HG03378 (cell line): Measurements from ENCODE around the gene PSMA7.

Experiments
- ATAC-seq: cut with Tn5 transposase; IDR thresholded peaks from one replicate; pipeline ENCODE4 v1.9.1; 2021; ENCODE audit warnings: mild to moderate bottlenecking, moderate library complexity; ENCODE audit not compliant: unreplicated experiment

Gene PSMA7

GRCh38 chr20:62138912-62139311, 4.3 kb downstream of the PSMA7 start:
- ATAC-seq = no peak

GRCh38 chr20:62138204-62138543, 5.0 kb downstream of the PSMA7 start:
- ATAC-seq = no peak

GRCh38 chr20:62137478-62138203, 5.6 kb downstream of the PSMA7 start:
- no peak for ATAC-seq

- no peak for ATAC-seq
Observed at GRCh38 chr20:62137092-62137384, 6.2 kb downstream of the PSMA7 start.

GRCh38 chr20:62136283-62137091, 6.7 kb downstream of the PSMA7 start:
- ATAC-seq = no peak

- no peak for ATAC-seq
Observed at GRCh38 chr20:62135573-62136266, 7.5 kb downstream of the PSMA7 start.

- no peak for ATAC-seq
Observed at GRCh38 chr20:62134735-62135231, 8.4 kb downstream of the PSMA7 start.

GRCh38 chr20:62133864-62134263, 9.3 kb downstream of the PSMA7 start:
- no peak for ATAC-seq

- ATAC-seq = no peak
Observed at GRCh38 chr20:62133051-62133845, 9.9 kb downstream of the PSMA7 start.

GRCh38 chr20:62132421-62132820, 10.8 kb downstream of the PSMA7 start:
- no peak for ATAC-seq

- no peak for ATAC-seq
Observed at GRCh38 chr20:62131560-62132320, 11.5 kb downstream of the PSMA7 start.

GRCh38 chr20:62129731-62130531, 13.3 kb downstream of the PSMA7 start:
- no peak for ATAC-seq

- ATAC-seq = no peak
Observed at GRCh38 chr20:62128502-62128901, 14.7 kb downstream of the PSMA7 start.

GRCh38 chr20:62127799-62128198, 15.4 kb downstream of the PSMA7 start:
- no peak for ATAC-seq

GRCh38 chr20:62126141-62126540, 17.1 kb downstream of the PSMA7 start:
- no peak for ATAC-seq

GRCh38 chr20:62123450-62124118, 19.6 kb downstream of the PSMA7 start:
- no peak for ATAC-seq

GRCh38 chr20:62122654-62123449, 20.3 kb downstream of the PSMA7 start:
- no peak for ATAC-seq
